ACHN (cell line): ENCODE measurements around the gene SMG1.
A peak's percentile ranks its signal among the peaks of the same experiment; 100 is the strongest.

Experiments
- DNase-seq: peaks from one replicate; pipeline ENCODE4 v3.0.0-alpha.2; 2015
- in situ Hi-C: cut with HindIII; loops from 2 replicates; pipeline ENCODE4 v1.10.0; 2017; ENCODE audit warnings: low sequenced_read_pairs, low pct_ligation_motif_present, low pct_unique_long_range_greater_than_20kb

Gene SMG1

GRCh38 chr16:18809165-18809564 lies 117.0 kb downstream of the SMG1 start:
- in situ Hi-C loops, result no loop called here

GRCh38 chr16:18805257-18805773 lies 120.9 kb downstream of the SMG1 start:
- DNase-seq, result no peak
- in situ Hi-C loops, result no loop called here

More at GRCh38 chr16:18809165-18809564, 117.0 kb downstream of the SMG1 start:
- no peak for DNase-seq

DNA sequence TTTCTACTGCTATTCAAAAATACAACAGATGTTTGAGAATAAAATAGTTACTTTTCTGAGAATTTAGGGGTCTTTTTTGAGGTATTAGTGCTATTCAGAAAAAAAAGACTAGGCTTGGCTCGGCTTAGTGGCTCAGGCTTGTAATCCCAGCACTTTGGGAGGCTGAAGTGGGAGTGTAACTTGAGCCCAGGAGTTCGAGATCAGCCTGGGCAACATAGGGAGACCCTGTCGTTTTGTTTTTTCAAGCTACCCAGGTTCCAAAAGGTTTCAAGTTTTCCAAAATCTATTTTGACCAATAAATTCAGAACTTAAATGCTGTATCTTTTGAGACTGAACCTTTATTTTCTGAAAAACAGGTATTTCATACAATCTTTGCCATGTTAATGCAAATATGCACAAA lies 121.7 kb downstream of the SMG1 start:
- DNase-seq, result no peak
- in situ Hi-C loops, result no loop called here

GRCh38 chr16:18803569-18804462 lies 122.4 kb downstream of the SMG1 start:
- in situ Hi-C loops, result no loop called here
- peak; percentile 35 for DNase-seq

DNA sequence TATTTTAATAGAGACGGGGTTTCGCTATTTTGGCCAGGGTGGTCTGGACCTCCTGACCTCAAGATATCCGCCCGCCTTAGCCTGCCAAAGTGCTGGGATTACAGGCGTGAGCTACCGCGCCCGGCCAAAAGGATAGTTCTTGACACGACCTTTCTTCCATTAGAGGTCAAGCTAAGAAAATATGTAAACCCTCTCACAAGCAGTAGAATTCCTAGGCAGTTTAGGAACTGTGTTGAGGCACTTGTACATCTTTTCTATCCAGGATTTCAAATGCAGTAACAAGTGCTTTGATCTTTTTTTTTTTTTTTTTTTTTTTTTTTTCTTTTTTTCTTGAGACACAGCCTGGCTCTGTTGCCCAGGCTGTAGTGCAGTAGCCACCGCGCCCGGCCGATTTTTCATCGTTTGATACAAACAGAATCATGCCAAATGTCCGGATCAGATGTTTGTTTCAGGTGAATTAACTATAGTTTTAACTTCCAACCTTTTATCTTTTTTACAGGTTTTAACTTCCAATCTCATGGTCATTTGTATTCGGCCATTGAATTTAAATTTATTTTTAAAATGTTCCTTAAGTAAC lies 123.4 kb downstream of the SMG1 start:
- DNase-seq, result no peak

DNA sequence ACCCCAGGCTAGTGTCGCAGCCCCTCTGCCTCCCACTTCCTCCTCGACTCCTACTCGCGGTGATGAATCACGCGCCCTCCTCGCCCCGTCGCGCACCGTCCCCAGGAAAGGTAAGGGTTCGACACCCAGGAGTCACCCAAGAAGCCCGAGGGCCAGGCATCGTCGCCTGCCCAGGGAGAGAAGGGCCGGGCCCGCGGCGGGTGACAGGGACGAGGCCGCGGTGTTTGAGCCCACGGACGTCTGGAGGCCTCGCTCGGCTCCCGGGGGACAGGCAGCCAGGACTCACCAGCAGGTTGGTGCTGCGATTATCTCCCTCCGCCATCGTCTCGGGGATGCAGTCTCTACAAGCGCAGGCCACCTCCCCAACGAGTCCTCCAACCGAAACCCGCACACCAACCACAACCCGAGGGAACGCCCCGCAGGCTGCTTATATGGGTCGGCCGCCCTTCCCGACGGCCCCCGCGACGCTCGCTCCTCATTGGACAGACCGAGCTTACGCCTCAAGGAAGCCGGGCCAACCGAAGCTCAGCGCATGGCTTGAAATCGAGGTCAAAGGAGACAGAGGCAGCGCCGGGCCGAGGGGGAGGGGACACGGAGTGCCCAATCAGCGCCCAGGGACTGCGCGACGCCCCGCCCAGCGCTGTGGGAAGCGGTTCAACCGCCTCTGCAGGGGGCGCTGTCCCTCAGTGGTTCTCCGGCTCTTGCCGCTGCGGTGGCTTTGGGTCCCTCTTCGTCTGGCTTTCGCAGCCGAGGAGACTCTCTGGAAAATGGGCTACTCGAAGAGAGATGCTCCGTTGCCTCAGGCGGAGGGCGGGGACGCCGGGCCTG lies 124.8 kb downstream of the SMG1 start, which contains the start of gene ARL6IP1:
Gene ARL6IP1, minus strand, starts transcription at position 405 of the 828 bp plus-strand sequence. Its CDS starts 83 bp downstream, at position 322.
- peak; percentile 100 for DNase-seq
- in situ Hi-C loops, result no loop called here

More for the DNA sequence above, 123.4 kb downstream of the SMG1 start:
- in situ Hi-C loops, result no loop called here

DNA sequence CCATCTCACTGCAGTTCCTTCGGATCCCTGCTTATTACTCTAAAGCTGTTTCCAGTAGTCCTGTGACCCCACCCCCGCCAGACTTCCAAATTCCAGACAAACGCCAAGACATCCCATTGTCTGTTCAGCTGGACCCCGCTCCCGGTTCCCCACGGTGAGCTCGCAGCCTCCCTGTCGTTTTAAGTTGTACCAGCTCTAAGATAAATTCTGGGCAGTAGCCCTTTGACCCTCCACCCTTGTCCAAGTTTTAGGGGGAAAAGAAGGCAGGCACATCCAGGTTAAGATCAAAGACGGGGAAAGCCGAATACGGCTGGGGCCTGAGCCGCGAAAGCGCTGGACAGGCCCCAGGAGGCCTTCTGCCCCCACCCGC lies 125.4 kb downstream of the SMG1 start:
- in situ Hi-C loops, result no loop called here
- no peak for DNase-seq

- no peak for DNase-seq
- in situ Hi-C loops, result no loop called here
Observed at GRCh38 chr16:18800293-18800692, 125.9 kb downstream of the SMG1 start.

DNA sequence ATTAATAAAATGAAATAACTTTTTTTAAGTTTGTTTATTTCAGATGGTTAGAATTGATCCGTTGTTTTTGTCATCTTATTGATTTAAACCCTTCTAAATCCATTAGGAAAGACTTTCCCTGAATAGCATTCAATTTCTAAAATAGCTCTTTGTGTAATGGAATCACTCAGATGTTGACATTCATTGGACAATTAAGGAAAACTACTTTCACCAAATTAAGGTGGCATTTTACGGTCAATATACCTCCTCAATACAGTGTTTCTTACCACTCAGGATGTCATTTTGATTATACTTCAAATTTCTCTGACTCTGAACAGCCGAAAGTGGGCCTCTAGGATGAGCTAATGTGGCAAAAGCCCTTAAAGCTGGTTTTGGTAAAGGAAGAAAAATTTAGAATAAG lies 126.7 kb downstream of the SMG1 start:
- in situ Hi-C loops, result no loop called here
- no peak for DNase-seq

GRCh38 chr16:18797746-18798145 lies 128.5 kb downstream of the SMG1 start:
- no peak for DNase-seq
- in situ Hi-C loops, result no loop called here

DNA sequence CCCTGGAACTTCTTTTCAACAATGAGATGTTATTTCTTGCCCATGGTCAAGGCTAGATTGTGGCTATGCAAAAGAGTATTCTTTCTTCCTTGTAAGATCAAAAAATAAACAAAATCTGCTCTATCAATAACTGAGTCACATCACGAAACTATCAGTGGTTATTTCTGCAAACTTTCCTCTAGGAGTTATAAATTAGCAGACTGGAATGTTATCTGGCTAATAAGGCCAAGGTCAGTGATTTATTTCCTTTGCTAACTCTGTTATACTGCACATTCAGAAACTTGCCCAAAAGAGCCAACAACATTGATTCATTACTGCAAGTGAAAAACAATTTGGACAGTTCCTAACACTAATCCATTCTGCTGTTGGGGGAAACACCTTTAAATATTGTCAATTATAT lies 129.8 kb downstream of the SMG1 start:
- in situ Hi-C loops, result no loop called here

DNA sequence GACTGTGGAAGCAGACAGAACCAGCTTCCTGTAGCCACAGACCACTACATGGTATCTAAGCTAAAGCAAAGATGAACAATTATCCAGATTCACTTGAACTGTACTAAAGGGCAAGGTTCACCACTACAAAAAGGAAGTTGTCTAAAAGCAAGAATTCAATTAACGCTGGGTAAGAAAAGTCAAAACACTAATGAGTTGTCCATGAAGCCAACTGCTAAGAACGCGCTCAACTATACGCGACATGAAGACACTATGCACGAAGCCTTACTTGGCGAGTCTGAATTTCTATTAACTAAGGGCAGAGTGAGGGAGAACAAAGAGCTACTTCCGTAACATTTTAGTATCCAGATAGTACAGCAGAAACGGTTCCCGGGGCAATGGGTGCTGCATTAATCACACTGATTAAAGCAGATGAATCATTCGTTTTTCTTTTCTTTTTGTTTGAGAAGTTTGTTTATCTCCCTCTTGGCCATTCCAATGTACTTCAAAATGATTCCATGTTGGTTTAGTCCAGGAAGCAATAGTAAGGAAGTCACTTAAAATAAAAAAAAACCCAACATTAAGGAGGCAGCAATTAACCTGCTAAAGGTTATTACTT lies 133.3 kb downstream of the SMG1 start:
- in situ Hi-C loops, result no loop called here
- DNase-seq, result no peak

More for the DNA sequence above, 129.8 kb downstream of the SMG1 start:
- DNase-seq, result no peak

DNA sequence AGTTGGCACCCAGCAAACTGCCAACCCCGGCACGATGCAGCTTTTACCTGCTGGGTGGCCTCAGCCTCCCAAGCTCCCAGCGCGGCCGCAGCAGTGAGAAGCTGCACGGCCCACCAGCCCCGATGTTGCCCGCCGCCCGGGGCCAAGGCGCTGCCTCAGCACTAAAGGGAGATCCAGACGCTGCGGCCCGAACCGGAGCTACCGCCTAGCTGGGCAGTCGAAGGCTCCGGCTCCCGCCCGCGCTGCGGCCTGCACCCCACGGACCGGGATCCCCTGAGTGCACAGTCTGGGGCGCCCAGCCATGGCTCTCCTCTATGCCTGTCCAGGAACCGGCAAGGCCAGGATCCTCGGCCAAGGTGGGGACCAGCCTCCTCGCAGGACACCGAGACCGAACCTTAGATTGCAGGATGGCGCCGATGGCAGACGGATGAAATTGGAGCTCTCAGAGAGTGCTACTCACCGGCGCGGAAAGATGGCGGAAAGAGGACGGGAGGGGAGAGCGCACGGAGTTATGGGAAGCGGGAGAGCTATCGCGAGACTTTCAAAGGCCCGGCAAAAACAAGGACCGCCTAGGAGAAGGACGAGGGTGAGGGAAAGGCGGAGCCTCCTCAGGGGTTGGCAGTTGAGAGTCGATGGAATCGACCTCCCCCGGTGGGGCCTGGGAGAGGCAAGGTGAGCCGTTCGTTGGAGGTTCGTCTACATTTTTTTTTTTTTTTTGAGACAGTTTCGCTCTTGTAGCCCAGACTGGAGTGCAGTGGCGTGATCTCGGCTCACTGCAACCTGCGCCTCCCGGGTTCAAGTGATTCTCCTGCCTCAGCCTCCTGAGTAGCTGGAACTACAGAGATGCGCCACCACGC lies 136.1 kb downstream of the SMG1 start, which contains the start of gene RPS15A:
Gene RPS15A, minus strand, starts transcription at position 485 of the 857 bp plus-strand sequence. CDS start 1,221 bp downstream, outside the sequence.
- peak; percentile 99 for DNase-seq
- in situ Hi-C loops, result no loop called here

DNA sequence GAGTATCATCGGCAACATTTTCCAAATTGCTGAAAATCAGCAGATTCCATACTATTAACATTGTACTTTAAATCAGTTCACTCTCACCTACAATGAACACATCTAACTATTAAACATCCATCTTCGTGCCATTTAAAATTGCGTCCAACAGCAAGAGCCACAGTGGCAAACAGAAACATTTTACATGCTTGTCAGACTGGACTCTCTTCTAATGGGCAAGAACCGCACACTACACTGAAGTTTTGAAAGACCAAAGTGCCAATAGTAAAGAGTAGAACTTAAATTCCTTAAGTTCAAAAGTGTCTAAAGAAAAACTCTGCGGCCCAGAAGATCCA lies 136.7 kb downstream of the SMG1 start:
- DNase-seq, result no peak
- in situ Hi-C loops, result no loop called here

GRCh38 chr16:18788828-18789514 lies 137.2 kb downstream of the SMG1 start:
- in situ Hi-C loops, result no loop called here

DNA sequence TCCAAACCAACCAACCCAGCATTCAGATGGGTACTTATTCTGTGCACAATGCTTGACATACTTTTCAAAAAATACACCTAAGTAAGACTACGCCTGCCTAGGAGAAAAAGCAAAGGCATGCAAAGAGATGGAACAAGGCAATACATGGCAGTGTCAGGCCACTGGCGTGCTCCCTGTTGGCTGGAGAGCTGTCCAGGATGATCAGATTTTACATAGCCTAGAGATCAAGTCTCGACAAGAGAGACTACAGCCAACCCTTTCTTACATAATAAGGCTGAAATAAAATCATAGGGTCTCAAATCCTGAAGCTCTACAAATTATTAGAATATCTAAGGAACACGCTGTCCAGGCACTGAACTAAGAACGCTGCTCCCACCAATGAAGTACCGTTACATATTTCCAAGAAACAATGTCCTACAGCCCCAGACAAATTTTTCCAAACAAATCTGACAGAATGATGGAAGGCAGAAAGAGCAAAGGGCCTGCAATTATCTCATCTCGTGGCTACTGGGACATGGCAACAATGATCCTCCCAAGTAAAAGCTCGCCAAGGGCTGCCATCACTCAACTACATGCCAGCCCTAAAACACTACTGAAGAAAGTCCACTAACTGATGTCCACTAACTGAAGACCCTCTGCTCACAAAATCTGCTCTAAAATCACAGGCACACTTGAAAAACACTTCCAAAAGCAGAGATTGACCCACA lies 141.1 kb downstream of the SMG1 start:
- no peak for DNase-seq
- in situ Hi-C loops, result no loop called here

More at GRCh38 chr16:18788828-18789514, 137.2 kb downstream of the SMG1 start:
- DNase-seq, result no peak
